Astrocyte (in vitro differentiated cells and primary cell): ENCODE results near the gene CSNK1E. TPM values are rescaled to one million over a fixed set of nuclear protein-coding genes. Genes with fewer than 3 reads are reported as not detected.

Source experiments
- DNase-seq: peaks from one replicate; pipeline ENCODE4 v3.0.0-alpha.2; 2010; ENCODE audit warnings: low read depth
- FAIRE-seq: peaks from 2 replicates; lab custom pipeline; 2011; peaks lifted over from hg19 to GRCh38; lab: Jason Lieb, UNC
- H2AFZ ChIP-seq: 2 replicates; pipeline ENCODE4 v1.6.0; 2012; ENCODE audit warnings: low read depth, low read length, inconsistent platforms
- H3K27ac ChIP-seq: 2 replicates; pipeline ENCODE4 v1.5.1; 2011; ENCODE audit warnings: low read depth, low read length, inconsistent platforms
- H3K27me3 ChIP-seq: 2 replicates; pipeline ENCODE4 v1.6.0; 2011; ENCODE audit warnings: low read length, inconsistent platforms; ENCODE audit not compliant: insufficient read depth
- H3K36me3 ChIP-seq: 2 replicates; pipeline ENCODE4 v1.5.1; 2011; ENCODE audit warnings: low read length, inconsistent platforms; ENCODE audit not compliant: insufficient read depth
- H3K4me1 ChIP-seq: 2 replicates; pipeline ENCODE4 v1.5.1; 2011; ENCODE audit warnings: low read length, inconsistent platforms; ENCODE audit not compliant: insufficient read depth
- H3K4me2 ChIP-seq: 2 replicates; pipeline ENCODE4 v1.6.0; 2012; ENCODE audit warnings: low read length, inconsistent platforms
- H3K4me3 ChIP-seq: 2 replicates; pipeline ENCODE4 v1.5.1; 2011; ENCODE audit warnings: low read depth, mild to moderate bottlenecking, low read length, inconsistent platforms; ENCODE audit not compliant: insufficient read depth
- H3K79me2 ChIP-seq: 2 replicates; pipeline ENCODE4 v1.6.0; 2012; ENCODE audit warnings: mild to moderate bottlenecking, low read length, inconsistent platforms; ENCODE audit not compliant: insufficient read depth
- H3K9ac ChIP-seq: 2 replicates; pipeline ENCODE4 v1.6.0; 2012; ENCODE audit warnings: mild to moderate bottlenecking, low read length, inconsistent platforms
- H3K9me3 ChIP-seq: 2 replicates; pipeline ENCODE4 v1.5.1; 2012; ENCODE audit warnings: low read depth, mild to moderate bottlenecking, low read length, inconsistent platforms; ENCODE audit not compliant: insufficient read depth
- H4K20me1 ChIP-seq: 2 replicates; pipeline ENCODE4 v1.6.0; 2012; ENCODE audit warnings: low read length, inconsistent platforms; ENCODE audit not compliant: insufficient read depth
- H3K27ac Mint-ChIP-seq: one replicate; pipeline ENCODE4 v1.8.0; 2021; ENCODE audit warnings: mild to moderate bottlenecking, mixed read lengths; ENCODE audit not compliant: unreplicated experiment
- H3K27me3 Mint-ChIP-seq: one replicate; pipeline ENCODE4 v1.8.0; 2021; ENCODE audit warnings: low read depth, mixed read lengths; ENCODE audit not compliant: unreplicated experiment
- H3K36me3 Mint-ChIP-seq: one replicate; pipeline ENCODE4 v1.8.0; 2021; ENCODE audit warnings: low read depth, mixed read lengths; ENCODE audit not compliant: unreplicated experiment
- H3K4me1 Mint-ChIP-seq: one replicate; pipeline ENCODE4 v1.8.0; 2021; ENCODE audit warnings: low read depth, mixed read lengths; ENCODE audit not compliant: unreplicated experiment
- H3K4me3 Mint-ChIP-seq: one replicate; pipeline ENCODE4 v1.8.0; 2021; ENCODE audit warnings: mild to moderate bottlenecking, moderate library complexity, mixed read lengths; ENCODE audit not compliant: unreplicated experiment
- H3K9me3 Mint-ChIP-seq: one replicate; pipeline ENCODE4 v1.8.0; 2021; ENCODE audit warnings: mild to moderate bottlenecking, mixed read lengths; ENCODE audit not compliant: unreplicated experiment
- CTCF ChIP-seq: IDR thresholded peaks from 2 replicates; pipeline ENCODE4 v1.5.1; 2011; ENCODE audit warnings: low read depth, mild to moderate bottlenecking, inconsistent platforms, low read length, moderate library complexity; ENCODE audit not compliant: insufficient read depth
- EZH2 ChIP-seq: IDR thresholded peaks from 2 replicates; pipeline ENCODE4 v1.6.1; 2012; ENCODE audit warnings: mild to moderate bottlenecking, low read length, inconsistent platforms; ENCODE audit not compliant: insufficient read depth
- total RNA-seq: library from RNA; stranded (reverse); gene quantifications from 2 replicates; pipeline ENCODE4 v1.2.1, GENCODE V29; 2021

Gene CSNK1E
- total RNA-seq, 1 donor from 2014 or later: 171 TPM

GRCh38 chr22:38291201-38291777 is 25.9 kb downstream of the CSNK1E start:
- FAIRE-seq (no peak), DNase-seq (no peak)
- Histone ChIP-seq H3K27me3 (no peaks in the 10 kb centered on the region), H4K20me1 (peaks cover 64% of the 10 kb centered on the region), H2AFZ (no peak overlapping the region), H3K4me3 (no peak overlapping the region), H3K27ac (no peak overlapping the region), H3K9me3 (no peaks in the 10 kb centered on the region), H3K79me2 (peaks cover 20% of the 10 kb centered on the region), H3K4me2 (no peak overlapping the region), H3K9ac (no peak overlapping the region), H3K36me3 (peaks cover 25% of the 10 kb centered on the region), H3K4me1 (no peaks in the 10 kb centered on the region)
- no peaks in the 10 kb centered on the region for H3K27me3 Mint-ChIP-seq
- no peaks in the 10 kb centered on the region for H3K9me3 Mint-ChIP-seq
- peaks cover 9% of the 10 kb centered on the region for H3K4me1 Mint-ChIP-seq
- no peak for TF ChIP-seq EZH2
- no peak for TF ChIP-seq CTCF
- no peak overlapping the region for H3K27ac Mint-ChIP-seq
- no peak overlapping the region for H3K4me3 Mint-ChIP-seq
- H3K36me3 Mint-ChIP-seq: peaks cover 20% of the 10 kb centered on the region

DNA sequence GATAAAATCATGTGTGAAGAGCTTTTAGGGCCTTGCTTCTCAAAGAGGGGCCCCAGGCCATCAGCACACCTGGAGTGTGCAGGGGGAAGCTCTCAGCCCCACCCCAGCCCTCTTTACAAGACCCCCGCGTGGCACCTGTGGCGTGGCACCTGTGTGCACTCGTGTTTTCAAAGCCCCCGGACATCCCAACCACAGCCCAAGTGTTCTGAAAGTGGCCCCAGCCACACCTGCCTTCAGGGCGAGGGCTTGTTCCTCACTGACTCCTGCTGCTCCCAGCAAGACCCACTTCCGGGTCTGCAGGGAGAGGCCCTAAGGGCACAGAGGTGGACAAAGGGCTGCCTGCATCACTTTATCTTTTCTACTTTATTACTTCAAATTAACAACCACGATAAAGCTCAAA is 26.9 kb downstream of the CSNK1E start:
- Histone ChIP-seq H3K27me3 (no peaks in the 10 kb centered on the region), H4K20me1 (peaks cover 55% of the 10 kb centered on the region), H3K4me2 (no peak overlapping the region), H3K79me2 (peaks cover 10% of the 10 kb centered on the region), H3K4me3 (no peak overlapping the region), H3K9me3 (no peaks in the 10 kb centered on the region), H3K9ac (no peak overlapping the region), H3K27ac (no peak overlapping the region), H3K4me1 (no peaks in the 10 kb centered on the region), H2AFZ (no peak overlapping the region), H3K36me3 (peaks cover 16% of the 10 kb centered on the region)
- peak overlapping the region; percentile 12 for H3K27ac Mint-ChIP-seq
- H3K36me3 Mint-ChIP-seq: peaks cover 17% of the 10 kb centered on the region
- no peaks in the 10 kb centered on the region for H3K9me3 Mint-ChIP-seq
- H3K4me1 Mint-ChIP-seq: peaks cover 9% of the 10 kb centered on the region
- FAIRE-seq (no peak), DNase-seq (no peak)
- no peaks in the 10 kb centered on the region for H3K27me3 Mint-ChIP-seq
- TF ChIP-seq CTCF (no peak), EZH2 (no peak)
- no peak overlapping the region for H3K4me3 Mint-ChIP-seq

- Mint-ChIP-seq H3K27ac (no peak overlapping the region), H3K4me1 (peaks cover 9% of the 10 kb centered on the region), H3K4me3 (no peak overlapping the region), H3K36me3 (peaks cover 17% of the 10 kb centered on the region), H3K27me3 (no peaks in the 10 kb centered on the region), H3K9me3 (no peaks in the 10 kb centered on the region)
- H3K79me2 ChIP-seq: peaks cover 3% of the 10 kb centered on the region
- H3K27ac ChIP-seq: no peak overlapping the region
- H3K36me3 ChIP-seq: peaks cover 15% of the 10 kb centered on the region
- H3K4me1 ChIP-seq: no peaks in the 10 kb centered on the region
- no peak for FAIRE-seq
- H3K9ac ChIP-seq: no peak overlapping the region
- H3K9me3 ChIP-seq: no peaks in the 10 kb centered on the region
- H3K4me3 ChIP-seq: no peak overlapping the region
- no peak overlapping the region for H2AFZ ChIP-seq
- H4K20me1 ChIP-seq: peaks cover 48% of the 10 kb centered on the region
- no peaks in the 10 kb centered on the region for H3K27me3 ChIP-seq
- TF ChIP-seq CTCF (no peak), EZH2 (no peak)
- no peak overlapping the region for H3K4me2 ChIP-seq
- DNase-seq: no peak
These were observed 27.6 kb downstream of the CSNK1E start for GRCh38 chr22:38289583-38290082.
